Mesendoderm (in vitro differentiated cells): ENCODE measurements around the gene ABCB4.

Experiments
- DNase-seq: peaks from one replicate; pipeline ENCODE4 v3.0.0; 2013
- H2AK5ac ChIP-seq: 2 replicates; pipeline ENCODE4 v1.6.1; 2013; ENCODE audit warnings: low read length, inconsistent platforms
- H2BK120ac ChIP-seq: 2 replicates; pipeline ENCODE4 v1.6.1; 2013; ENCODE audit warnings: low read depth, mild to moderate bottlenecking, low read length, moderate library complexity, mixed read lengths
- H2BK15ac ChIP-seq: replicated peaks from 2 replicates; pipeline ENCODE4 v1.6.1; 2013; ENCODE audit warnings: low read depth, mild to moderate bottlenecking, moderate library complexity
- H2BK5ac ChIP-seq: 2 replicates; pipeline ENCODE4 v1.6.1; 2013; ENCODE audit warnings: low read length, inconsistent platforms
- H3K18ac ChIP-seq: 2 replicates; pipeline ENCODE4 v1.6.1; 2013; ENCODE audit warnings: mild to moderate bottlenecking, low read length, mixed read lengths
- H3K23ac ChIP-seq: one replicate; pipeline ENCODE4 v1.6.1; 2013; ENCODE audit warnings: low read length
- H3K27ac ChIP-seq: 2 replicates; pipeline ENCODE4 v1.5.1; 2013; ENCODE audit warnings: low read depth, mild to moderate bottlenecking, inconsistent platforms, low read length, moderate library complexity
- H3K27me3 ChIP-seq: 2 replicates; pipeline ENCODE4 v1.6.1; 2013; ENCODE audit warnings: low read length, control low read depth, mild to moderate bottlenecking, inconsistent platforms; ENCODE audit not compliant: insufficient read depth, poor library complexity
- H3K36me3 ChIP-seq: 2 replicates; pipeline ENCODE4 v1.6.1; 2013; ENCODE audit warnings: low read length, inconsistent platforms; ENCODE audit not compliant: control insufficient read depth, insufficient read depth
- H3K4ac ChIP-seq: one replicate; pipeline ENCODE4 v1.6.1; 2013; ENCODE audit warnings: low read depth, mild to moderate bottlenecking, low read length, moderate library complexity
- H3K4me1 ChIP-seq: 2 replicates; pipeline ENCODE4 v1.6.1; 2013; ENCODE audit warnings: low read depth, low read length, inconsistent platforms; ENCODE audit not compliant: control insufficient read depth
- H3K4me2 ChIP-seq: 2 replicates; pipeline ENCODE4 v1.6.1; 2013; ENCODE audit warnings: low read length
- H3K4me3 ChIP-seq: 2 replicates; pipeline ENCODE4 v1.5.1; 2013; ENCODE audit warnings: mild to moderate bottlenecking, low read length
- H3K56ac ChIP-seq: one replicate; pipeline ENCODE4 v1.6.1; 2013; ENCODE audit warnings: low read length
- H3K79me1 ChIP-seq: 2 replicates; pipeline ENCODE4 v1.6.1; 2013; ENCODE audit warnings: low read length, inconsistent platforms
- H3K79me2 ChIP-seq: 2 replicates; pipeline ENCODE4 v1.6.1; 2013; ENCODE audit warnings: mild to moderate bottlenecking, low read length; ENCODE audit not compliant: control insufficient read depth, insufficient read depth
- H3K9ac ChIP-seq: 2 replicates; pipeline ENCODE4 v1.6.1; 2013; ENCODE audit warnings: low read length, inconsistent platforms
- H4K5ac ChIP-seq: one replicate; pipeline ENCODE4 v1.6.1; 2013; ENCODE audit warnings: low read length
- H4K8ac ChIP-seq: one replicate; pipeline ENCODE4 v1.6.1; 2013; ENCODE audit warnings: low read depth, mild to moderate bottlenecking, control low read depth, low read length, moderate library complexity
- WGBS: extraction: QIAGEN DNeasy Blood & Tissue Kit; methylation state at CpG from one replicate; pipeline ENCODE4 v1.1.7; 2013; ENCODE audit warnings: low lambda C conversion rate, missing lambda C conversion rate; ENCODE audit not compliant: insufficient coverage; ENCODE audit errors: extremely low coverage; 5-methylcytosine and 5-hydroxymethylcytosine counted together

ABCB4 gene

GRCh38 chr7:87512906-87513305 lies 37.4 kb upstream of the ABCB4 start:
- Histone ChIP-seq H3K79me2 (no peaks in the 10 kb centered on the region), H3K4me3 (no peak overlapping the region), H3K79me1 (no peaks in the 10 kb centered on the region), H3K27ac (no peak overlapping the region), H3K4me2 (no peak overlapping the region), H2BK15ac (no peak overlapping the region), H4K8ac (no peak overlapping the region), H4K5ac (no peak overlapping the region), H3K36me3 (no peaks in the 10 kb centered on the region), H3K9ac (no peak overlapping the region), H2BK5ac (no peak overlapping the region), H3K27me3 (no peaks in the 10 kb centered on the region), H3K18ac (no peak overlapping the region), H3K23ac (no peak overlapping the region), H3K4ac (no peak overlapping the region), H3K56ac (no peak overlapping the region), H2AK5ac (no peak overlapping the region), H3K4me1 (peaks cover 5% of the 10 kb centered on the region), H2BK120ac (no peak overlapping the region)
- WGBS, result no CpG with 5 or more reads among the region's 4 CpGs
- no peak for DNase-seq

DNA sequence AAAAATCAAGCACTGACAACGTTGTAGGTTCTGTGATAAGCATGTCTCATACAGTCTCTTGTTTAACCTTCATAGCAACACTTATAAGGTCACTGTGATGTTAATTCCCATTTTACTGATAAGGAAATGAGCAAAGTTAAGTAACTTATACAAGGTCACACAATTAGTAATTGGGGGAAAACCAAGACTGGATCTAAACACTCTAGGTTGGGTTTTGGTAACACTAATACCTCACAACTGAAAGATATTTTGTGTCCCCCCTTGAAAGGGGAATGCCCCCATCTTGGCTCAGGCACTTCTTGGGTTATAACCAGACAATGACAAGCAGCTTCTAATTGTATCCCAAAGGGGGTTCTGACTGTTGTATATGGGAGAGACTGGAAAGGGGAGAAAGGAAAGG lies 36.0 kb upstream of the ABCB4 start:
- H2BK120ac ChIP-seq, result no peak overlapping the region
- H3K4ac ChIP-seq, result no peak overlapping the region
- no peak overlapping the region for H3K9ac ChIP-seq
- no peak overlapping the region for H2BK15ac ChIP-seq
- no peaks in the 10 kb centered on the region for H3K27me3 ChIP-seq
- H3K4me1 ChIP-seq, result peaks cover 5% of the 10 kb centered on the region
- no peak for DNase-seq
- no peak overlapping the region for H4K5ac ChIP-seq
- no peak overlapping the region for H3K4me2 ChIP-seq
- H2AK5ac ChIP-seq, result no peak overlapping the region
- no peak overlapping the region for H3K4me3 ChIP-seq
- H3K79me2 ChIP-seq, result no peaks in the 10 kb centered on the region
- no peaks in the 10 kb centered on the region for H3K79me1 ChIP-seq
- no CpG with 5 or more reads among the region's 1 CpG for WGBS
- H4K8ac ChIP-seq, result no peak overlapping the region
- H3K56ac ChIP-seq, result no peak overlapping the region
- H2BK5ac ChIP-seq, result no peak overlapping the region
- H3K27ac ChIP-seq, result no peak overlapping the region
- H3K36me3 ChIP-seq, result no peaks in the 10 kb centered on the region
- no peak overlapping the region for H3K18ac ChIP-seq
- H3K23ac ChIP-seq, result no peak overlapping the region

GRCh38 chr7:87510411-87510875 lies 35.0 kb upstream of the ABCB4 start:
- H3K23ac ChIP-seq, result no peak overlapping the region
- peak; percentile 36 for DNase-seq
- H3K36me3 ChIP-seq, result no peaks in the 10 kb centered on the region
- no peak overlapping the region for H4K5ac ChIP-seq
- no peak overlapping the region for H3K27ac ChIP-seq
- WGBS, result no CpG with 5 or more reads among the region's 1 CpG
- no peaks in the 10 kb centered on the region for H3K27me3 ChIP-seq
- no peak overlapping the region for H3K56ac ChIP-seq
- no peak overlapping the region for H3K4ac ChIP-seq
- H2BK5ac ChIP-seq, result no peak overlapping the region
- no peak overlapping the region for H3K18ac ChIP-seq
- H4K8ac ChIP-seq, result no peak overlapping the region
- H3K79me2 ChIP-seq, result no peaks in the 10 kb centered on the region
- no peak overlapping the region for H2AK5ac ChIP-seq
- no peak overlapping the region for H3K4me2 ChIP-seq
- H3K9ac ChIP-seq, result no peak overlapping the region
- H3K79me1 ChIP-seq, result no peaks in the 10 kb centered on the region
- H2BK15ac ChIP-seq, result no peak overlapping the region
- H3K4me1 ChIP-seq, result peaks cover 5% of the 10 kb centered on the region
- H2BK120ac ChIP-seq, result no peak overlapping the region
- H3K4me3 ChIP-seq, result no peak overlapping the region

DNA sequence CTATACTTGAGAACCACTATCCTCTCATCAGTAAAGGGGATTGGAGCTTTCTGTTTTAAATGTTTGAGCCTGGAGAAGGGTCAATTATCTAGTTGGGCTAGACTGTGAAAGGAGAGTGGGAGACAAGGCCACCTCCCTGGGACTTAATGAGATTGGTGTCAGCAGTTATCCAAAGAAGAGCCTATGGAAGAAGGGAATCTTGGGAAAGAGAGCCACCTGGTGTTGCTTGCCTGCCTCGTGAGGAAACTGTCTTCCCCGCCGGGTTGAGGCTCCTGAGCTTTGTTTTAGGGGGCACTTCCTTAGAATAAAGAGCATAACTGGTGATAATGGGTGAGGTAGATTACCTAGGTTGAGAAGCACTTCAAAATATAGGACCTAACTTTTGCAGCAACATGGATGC lies 32.0 kb upstream of the ABCB4 start:
- Histone ChIP-seq H3K23ac (no peak overlapping the region), H3K4ac (no peak overlapping the region), H3K79me1 (no peaks in the 10 kb centered on the region), H2BK15ac (no peak overlapping the region), H3K9ac (no peak overlapping the region), H3K27ac (no peak overlapping the region), H3K18ac (no peak overlapping the region), H3K4me1 (peaks cover 5% of the 10 kb centered on the region), H2BK120ac (no peak overlapping the region), H2BK5ac (no peak overlapping the region), H4K8ac (no peak overlapping the region), H4K5ac (no peak overlapping the region), H3K27me3 (no peaks in the 10 kb centered on the region), H3K56ac (no peak overlapping the region), H2AK5ac (no peak overlapping the region), H3K79me2 (no peaks in the 10 kb centered on the region), H3K4me3 (no peak overlapping the region), H3K4me2 (no peak overlapping the region), H3K36me3 (no peaks in the 10 kb centered on the region)
- DNase-seq, result peak; percentile 70
- WGBS, result no CpG with 5 or more reads among the region's 3 CpGs

DNA sequence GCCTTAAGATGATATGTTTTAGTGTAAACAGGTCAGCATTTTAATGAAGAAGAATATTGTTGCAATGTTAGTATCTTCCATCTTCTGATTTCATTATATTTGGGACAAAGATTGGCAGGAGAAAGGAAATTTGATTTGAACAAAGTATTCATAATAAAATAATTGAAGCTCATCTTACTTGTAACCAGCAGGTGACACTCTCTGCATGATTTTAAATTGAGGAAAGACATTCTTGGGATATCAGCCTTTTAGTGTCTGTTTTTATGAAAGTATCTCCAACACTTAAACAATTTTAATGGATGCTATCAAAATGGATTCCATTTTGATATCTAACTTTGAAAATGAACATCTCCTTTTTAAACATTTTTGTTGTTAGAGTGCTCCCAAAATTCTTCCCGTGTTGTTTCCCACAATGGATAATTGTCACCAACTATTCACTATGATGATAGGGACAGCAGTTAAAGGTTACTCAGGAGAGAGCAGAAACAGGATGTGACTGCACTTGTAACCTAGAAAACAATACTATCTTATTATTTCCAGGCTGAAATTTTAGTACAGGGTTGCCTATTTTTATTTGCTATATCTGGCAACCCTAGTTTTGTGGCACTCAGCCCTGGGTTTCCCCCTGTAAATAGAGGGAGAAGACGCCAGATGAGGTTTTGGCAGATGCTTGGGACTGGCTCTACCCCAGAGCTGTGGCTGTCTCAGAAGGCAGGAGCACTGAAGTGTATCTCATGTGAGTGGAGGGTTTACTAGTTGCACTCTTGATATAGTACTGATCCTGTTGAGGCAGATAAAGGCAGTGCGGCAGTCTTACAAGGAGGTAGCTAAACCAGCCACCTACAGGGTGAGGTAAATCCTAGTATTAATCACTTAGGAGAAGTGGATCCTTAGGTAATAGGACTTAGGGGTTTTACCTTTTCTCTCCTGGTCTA lies 31.0 kb upstream of the ABCB4 start:
- Histone ChIP-seq H3K79me1 (no peaks in the 10 kb centered on the region), H3K27me3 (no peaks in the 10 kb centered on the region), H3K9ac (no peak overlapping the region), H3K79me2 (no peaks in the 10 kb centered on the region), H2BK5ac (no peak overlapping the region), H3K4ac (no peak overlapping the region), H2BK15ac (no peak overlapping the region), H3K56ac (no peak overlapping the region), H3K36me3 (no peaks in the 10 kb centered on the region), H3K4me3 (no peak overlapping the region), H2AK5ac (no peak overlapping the region), H4K5ac (no peak overlapping the region), H3K4me2 (no peak overlapping the region), H2BK120ac (no peak overlapping the region), H3K23ac (no peak overlapping the region), H3K4me1 (peaks cover 3% of the 10 kb centered on the region), H3K27ac (no peak overlapping the region), H4K8ac (no peak overlapping the region), H3K18ac (no peak overlapping the region)
- WGBS, result no CpG with 5 or more reads among the region's 3 CpGs
- no peak for DNase-seq
